ENCODE results near the gene C1orf105.

DNA sequence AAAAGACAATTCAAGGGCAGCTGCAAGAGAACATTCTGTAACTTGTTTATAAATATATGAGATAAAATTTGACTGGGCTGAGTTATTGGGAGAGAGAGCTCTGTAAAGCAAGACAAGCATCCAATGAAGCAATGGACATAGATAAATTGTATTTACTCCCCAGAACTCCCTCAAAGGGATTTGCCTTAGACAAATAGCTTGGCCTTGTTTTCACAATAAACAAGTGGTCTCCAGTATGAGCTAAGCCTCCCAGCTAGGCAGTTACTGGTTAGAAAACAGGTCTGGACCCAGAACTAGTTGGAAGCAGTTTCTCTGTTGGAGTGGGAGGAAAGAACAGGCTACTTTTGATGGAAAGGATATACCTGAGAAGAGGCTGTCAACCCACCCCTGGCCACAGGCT lies 87.3 kb downstream of the C1orf105 start:
- TF ChIP-seq CTCF (IDR thresholded peaks at IDR 0.05) (no peak), POLR2A (IDR thresholded peaks at IDR 0.05) (no peak), POLR2AphosphoS5 (IDR thresholded peaks at IDR 0.05) (no peak)
